ENCODE data around the gene SAMM50.
"Not testable (repeated sequence)": the region's sequence is repeated elsewhere in the genome, so short reads cannot be mapped to it uniquely, and the experiment has no call there.

DNA sequence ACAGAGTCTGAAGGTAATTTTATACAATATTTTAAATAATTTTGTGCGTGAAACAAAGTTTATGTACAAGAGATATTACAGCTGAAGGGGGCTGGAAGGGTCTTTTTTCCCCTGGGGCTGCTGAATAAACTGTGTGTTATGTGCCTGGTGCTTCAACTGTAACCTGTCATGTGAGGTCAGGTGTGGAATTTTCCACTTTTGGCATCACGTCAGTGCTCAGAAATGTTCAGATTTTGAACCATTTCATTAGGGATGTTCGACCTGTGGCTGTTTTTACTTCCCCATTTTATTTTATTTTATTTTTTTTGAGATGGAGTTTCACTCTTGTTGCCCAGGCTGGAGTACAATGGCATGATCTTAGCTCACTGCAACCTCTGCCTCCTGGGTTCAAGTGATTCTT lies 61.3 kb downstream of the SAMM50 start:
- TF ChIP-seq, protein P1, sequence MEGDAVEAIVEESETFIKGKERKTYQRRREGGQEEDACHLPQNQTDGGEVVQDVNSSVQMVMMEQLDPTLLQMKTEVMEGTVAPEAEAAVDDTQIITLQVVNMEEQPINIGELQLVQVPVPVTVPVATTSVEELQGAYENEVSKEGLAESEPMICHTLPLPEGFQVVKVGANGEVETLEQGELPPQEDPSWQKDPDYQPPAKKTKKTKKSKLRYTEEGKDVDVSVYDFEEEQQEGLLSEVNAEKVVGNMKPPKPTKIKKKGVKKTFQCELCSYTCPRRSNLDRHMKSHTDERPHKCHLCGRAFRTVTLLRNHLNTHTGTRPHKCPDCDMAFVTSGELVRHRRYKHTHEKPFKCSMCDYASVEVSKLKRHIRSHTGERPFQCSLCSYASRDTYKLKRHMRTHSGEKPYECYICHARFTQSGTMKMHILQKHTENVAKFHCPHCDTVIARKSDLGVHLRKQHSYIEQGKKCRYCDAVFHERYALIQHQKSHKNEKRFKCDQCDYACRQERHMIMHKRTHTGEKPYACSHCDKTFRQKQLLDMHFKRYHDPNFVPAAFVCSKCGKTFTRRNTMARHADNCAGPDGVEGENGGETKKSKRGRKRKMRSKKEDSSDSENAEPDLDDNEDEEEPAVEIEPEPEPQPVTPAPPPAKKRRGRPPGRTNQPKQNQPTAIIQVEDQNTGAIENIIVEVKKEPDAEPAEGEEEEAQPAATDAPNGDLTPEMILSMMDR (conservative IDR thresholded peaks at IDR 0.05; ENCODE audit: low read length) = not testable (repeated sequence)
- TF ChIP-seq EZH2phosphoT487 (IDR thresholded peaks at IDR 0.05; ENCODE audit: borderline replicate concordance) = not testable (repeated sequence)

Measured in Loucy (cell line).